H1 (cell line): ENCODE data around the gene MEIS3. TPM values are rescaled to one million over a fixed set of nuclear protein-coding genes. Genes with fewer than 3 reads are reported as not detected.

Source experiments
- CTCF ChIA-PET: fragments of 300-600 bp; sonication (Branson Sonifier 250); formaldehyde crosslinking; loops from one replicate; lab custom pipeline; 2021; ENCODE audit not compliant: partially characterized antibody; lab: Charles Lee
- POLR2A ChIA-PET: fragments of 300-600 bp; sonication (Branson Sonifier 250); formaldehyde crosslinking; loops from one replicate; lab custom pipeline; 2021; ENCODE audit warnings: inconsistent platforms; ENCODE audit not compliant: partially characterized antibody; lab: Charles Lee
- DNase-seq, 2 experiments: peaks; one replicate each; pipeline versions ENCODE4 v3.0.0 to v3.0.0-alpha.2; 2010 to 2022; ENCODE audit warnings: low spot score in 2 of 2, low read depth in 1 of 2, mixed read lengths in 1 of 2
- FAIRE-seq: peaks from 2 replicates; lab custom pipeline; 2011; peaks lifted over from hg19 to GRCh38; lab: Jason Lieb, UNC
- H2AFZ ChIP-seq: 2 replicates; pipeline ENCODE4 v1.8.1; 2012; ENCODE audit warnings: low read length, inconsistent platforms
- H2AK5ac ChIP-seq: 2 replicates; pipeline ENCODE4 v1.6.1; 2013; ENCODE audit warnings: low read depth, low read length
- H2BK120ac ChIP-seq: replicated peaks from 2 replicates; pipeline ENCODE3; 2013; ENCODE audit warnings: low read depth, low read length, inconsistent platforms
- H2BK12ac ChIP-seq: 2 replicates; pipeline ENCODE4 v1.6.1; 2013; ENCODE audit warnings: low read depth, low read length
- H2BK15ac ChIP-seq: 2 replicates; pipeline ENCODE4 v1.6.1; 2013; ENCODE audit warnings: low read length
- H2BK20ac ChIP-seq: 2 replicates; pipeline ENCODE4 v1.6.1; 2013; ENCODE audit warnings: low read length
- H2BK5ac ChIP-seq: 2 replicates; pipeline ENCODE4 v1.6.1; 2013; ENCODE audit warnings: low read depth, low read length
- H3K14ac ChIP-seq: 2 replicates; pipeline ENCODE4 v1.6.1; 2013; ENCODE audit warnings: inconsistent platforms; ENCODE audit not compliant: insufficient read length
- H3K18ac ChIP-seq: 2 replicates; pipeline ENCODE4 v1.6.1; 2013; ENCODE audit warnings: low read length; ENCODE audit errors: extremely low read depth
- H3K23ac ChIP-seq: 2 replicates; pipeline ENCODE4 v1.6.1; 2013; ENCODE audit warnings: inconsistent platforms; ENCODE audit not compliant: insufficient read length
- H3K23me2 ChIP-seq: 2 replicates; pipeline ENCODE4 v1.6.1; 2013; ENCODE audit warnings: low read depth, low read length
- H3K27ac ChIP-seq: 2 replicates; pipeline ENCODE4 v1.6.1; 2011; ENCODE audit warnings: low read depth, low read length, inconsistent platforms
- H3K27me3 ChIP-seq, 4 experiments: replicated peaks in 1 of 4; 1 replicate in 1 of 4; 2 replicates in 3 of 4; pipeline versions ENCODE4 v1.6.1 to v1.8.1; 2011 to 2013; ENCODE audit warnings: low read length in 3 of 4, mild to moderate bottlenecking in 3 of 4, inconsistent platforms in 2 of 4, mixed read lengths in 2 of 4, moderate library complexity in 1 of 4; ENCODE audit not compliant: control insufficient read depth in 3 of 4, insufficient read depth in 3 of 4; ENCODE audit errors: extremely low read depth in 1 of 4
- H3K36me3 ChIP-seq, 4 experiments: 2 replicates each; pipeline versions ENCODE4 v1.6.1 to v1.8.1; 2011 to 2013; ENCODE audit warnings: mild to moderate bottlenecking in 4 of 4, low read length in 3 of 4, moderate library complexity in 2 of 4, control low read depth in 1 of 4, inconsistent platforms in 1 of 4; ENCODE audit not compliant: insufficient read depth in 4 of 4, control insufficient read depth in 2 of 4
- H3K4ac ChIP-seq: replicated peaks from 2 replicates; pipeline ENCODE3; 2013; ENCODE audit warnings: low read length, low read depth, mixed read lengths, inconsistent platforms; ENCODE audit not compliant: insufficient read length
- H3K4me1 ChIP-seq, 4 experiments: replicated peaks in 1 of 4; 1 replicate in 1 of 4; 2 replicates in 3 of 4; pipeline versions ENCODE4 v1.6.1 to v1.8.1; 2011 to 2013; ENCODE audit warnings: low read length in 3 of 4, inconsistent platforms in 2 of 4, mixed read lengths in 1 of 4; ENCODE audit not compliant: insufficient read depth in 4 of 4, control insufficient read depth in 3 of 4
- H3K4me2 ChIP-seq, 2 experiments: 2 replicates each; pipeline versions ENCODE4 v1.6.1 to v1.8.1; 2011 to 2013; ENCODE audit warnings: low read depth in 2 of 2, low read length in 2 of 2, control low read depth in 1 of 2, inconsistent platforms in 1 of 2, mild to moderate bottlenecking in 1 of 2; ENCODE audit not compliant: insufficient read depth in 1 of 2
- H3K4me3 ChIP-seq, 4 experiments: fragments of 200-600, 300-600 bp in 1 of 4; sonication (generic), shearing (Covaris generic), sonication (Bioruptor Twin) in 1 of 4; 2 replicates each; pipeline versions ENCODE4 v1.5.1 to v1.8.1; 2011 to 2016; ENCODE audit warnings: low read length in 4 of 4, low read depth in 3 of 4, control low read depth in 2 of 4, inconsistent platforms in 2 of 4, mild to moderate bottlenecking in 2 of 4, mixed read lengths in 1 of 4, moderate library complexity in 1 of 4; ENCODE audit not compliant: insufficient read depth in 2 of 4; ENCODE audit errors: extremely low read depth in 1 of 4
- H3K56ac ChIP-seq: replicated peaks from 2 replicates; pipeline ENCODE3; 2013; ENCODE audit warnings: low read depth, mild to moderate bottlenecking, mixed read lengths, low read length, inconsistent platforms; ENCODE audit not compliant: insufficient read length
- H3K79me1 ChIP-seq: 2 replicates; pipeline ENCODE4 v1.6.1; 2013; ENCODE audit warnings: low read depth, low read length, control low read depth
- H3K79me2 ChIP-seq, 2 experiments: 2 replicates each; pipeline versions ENCODE4 v1.6.1 to v1.8.1; 2012 to 2013; ENCODE audit warnings: low read length in 2 of 2, mild to moderate bottlenecking in 2 of 2, inconsistent platforms in 1 of 2; ENCODE audit not compliant: insufficient read depth in 2 of 2, control insufficient read depth in 1 of 2
- H3K9ac ChIP-seq, 4 experiments: replicated peaks in 1 of 4; 1 replicate in 1 of 4; 2 replicates in 3 of 4; pipeline versions ENCODE4 v1.6.1 to v1.8.1; 2011 to 2013; ENCODE audit warnings: low read depth in 3 of 4, low read length in 3 of 4, control low read depth in 2 of 4, mild to moderate bottlenecking in 2 of 4, moderate library complexity in 2 of 4, inconsistent platforms in 1 of 4; ENCODE audit errors: extremely low read depth in 1 of 4
- H3K9me3 ChIP-seq, 2 experiments: 2 replicates each; pipeline versions ENCODE4 v1.6.1 to v1.8.1; 2012 to 2013; ENCODE audit warnings: mild to moderate bottlenecking in 2 of 2, moderate library complexity in 2 of 2, control low read depth in 1 of 2, inconsistent platforms in 1 of 2, low read depth in 1 of 2, low read length in 1 of 2, mixed read lengths in 1 of 2; ENCODE audit not compliant: insufficient read depth in 2 of 2
- H4K20me1 ChIP-seq, 2 experiments: replicated peaks in 1 of 2; 2 replicates each; pipeline versions ENCODE3 to v1.8.1; 2011 to 2013; ENCODE audit warnings: inconsistent platforms in 2 of 2, low read length in 2 of 2, mild to moderate bottlenecking in 1 of 2; ENCODE audit not compliant: insufficient read depth in 2 of 2, control insufficient read depth in 1 of 2
- H4K5ac ChIP-seq: 2 replicates; pipeline ENCODE4 v1.6.1; 2013; ENCODE audit warnings: low read length, low read depth, mixed read lengths, inconsistent platforms; ENCODE audit not compliant: insufficient read length
- H4K8ac ChIP-seq: 2 replicates; pipeline ENCODE4 v1.8.0; 2013; ENCODE audit warnings: mild to moderate bottlenecking, moderate library complexity, low read length, inconsistent platforms; ENCODE audit not compliant: insufficient read depth; ENCODE audit errors: extremely low read depth
- H4K91ac ChIP-seq: replicated peaks from 2 replicates; pipeline ENCODE3; 2013; ENCODE audit warnings: low read length, mixed read lengths, inconsistent platforms; ENCODE audit not compliant: insufficient read length
- CREB1 ChIP-seq: IDR thresholded peaks from 2 replicates; pipeline ENCODE4 v1.6.1; 2012; ENCODE audit warnings: inconsistent platforms
- EGR1 ChIP-seq: IDR thresholded peaks from 2 replicates; pipeline ENCODE4 v1.6.1; 2011; ENCODE audit warnings: low read depth, low read length, borderline replicate concordance
- KDM5A ChIP-seq: fragments of 200-600 bp; IDR thresholded peaks from 2 replicates; pipeline ENCODE4 v1.7.1; 2012; ENCODE audit warnings: mild to moderate bottlenecking, low read length, inconsistent platforms, mixed read lengths
- SP1 ChIP-seq: IDR thresholded peaks from 2 replicates; pipeline ENCODE4 v1.6.1; 2011; ENCODE audit warnings: low read depth, low read length
- TAF7 ChIP-seq: optimal IDR thresholded peaks from 2 replicates; pipeline ENCODE3; 2011; ENCODE audit warnings: low read depth, mild to moderate bottlenecking, inconsistent platforms, low read length, moderate library complexity, borderline replicate concordance
- TEAD4 ChIP-seq: IDR thresholded peaks from 2 replicates; pipeline ENCODE4 v1.6.1; 2012; ENCODE audit warnings: low read depth, low read length, inconsistent platforms, mixed read lengths
- USF2 ChIP-seq: IDR thresholded peaks from 2 replicates; pipeline ENCODE4 v1.6.1; 2011; ENCODE audit warnings: low read length, improper control_type of control experiment
- WGBS, 2 experiments: shearing (Covaris generic) in 1 of 2; methylation state at CpG; one replicate each; pipeline versions ENCODE4 v1.1.6 to v1.1.7; 2013 to 2015; ENCODE audit warnings: low lambda C conversion rate in 2 of 2, mixed read lengths in 2 of 2, inconsistent platforms in 1 of 2, low coverage in 1 of 2, missing lambda C conversion rate in 1 of 2; ENCODE audit not compliant: insufficient replicate concordance in 2 of 2, insufficient coverage in 1 of 2, insufficient read length in 1 of 2; ENCODE audit errors: extremely low coverage in 1 of 2, missing lambda C conversion rate in 1 of 2; 5-methylcytosine and 5-hydroxymethylcytosine counted together
- polyA plus RNA-seq, 7 experiments: library from polyadenylated mRNA; depleted of rRNA in 3 of 7; stranded (reverse) in 5 of 7; unstranded in 2 of 7; fragments of >200 nt in 5 of 7; fragments of 200-250 nt in 2 of 7; gene quantifications; 1 replicate in 5 of 7; 2 replicates in 1 of 7; 4 replicates in 1 of 7; pipeline versions ENCODE4 v1.2.1 to v1.2.3, GENCODE V29; 2011 to 2013; ENCODE audit warnings: missing spikeins in 2 of 7, mixed read lengths in 2 of 7
- total RNA-seq: library from RNA; stranded (reverse); fragmentation: NEBNext Ultra II Directional; extraction: Animal tissue kit (Norgen Biotek cat#: 25700); gene quantifications from 2 replicates; pipeline ENCODE4 v1.2.1, GENCODE V29; 2021

The MEIS3 gene
- total and polyA plus RNA-seq, 2 of the 8 experiments (the other 6 are each of a cell fraction or from before 2014, with no cell fraction given), result 24.5 to 28.2 TPM

GRCh38 chr19:47458672-47459071, 39.3 kb upstream of the MEIS3 start:
- POLR2A ChIA-PET, result interaction anchor here (2.2 kb wide), 1 partner anchor 11 kb away, joined by 9 read pairs; no protein-coding TSS in a partner anchor
- no peak overlapping the region for H3K14ac ChIP-seq
- H3K18ac ChIP-seq, result no peak overlapping the region
- TF ChIP-seq KDM5A (no peak), USF2 (no peak), EGR1 (no peak), SP1 (no peak), TAF7 (no peak), CREB1 (no peak), TEAD4 (no peak)
- peak overlapping the region; percentile 39; the same call in 1 of the 2 replicates for H2AK5ac ChIP-seq
- H2BK20ac ChIP-seq, result no peak overlapping the region
- no peak for DNase-seq
- no peak overlapping the region for H4K91ac ChIP-seq
- H3K4me1 ChIP-seq, result peaks cover 0 to 4% (median 0%) of the 10 kb centered on the region in 4 experiments; a peak in 2 of 7 replicates
- no peak overlapping the region for H4K8ac ChIP-seq
- no peaks in the 10 kb centered on the region for H3K79me2 ChIP-seq
- no peak overlapping the region for H4K5ac ChIP-seq
- H4K20me1 ChIP-seq, result peaks cover 2 to 6% of the 10 kb centered on the region in 2 experiments
- no peak overlapping the region; a peak in 1 of 4 replicates for H3K4me2 ChIP-seq
- peaks cover 0 to 17% (median 5%) of the 10 kb centered on the region in 4 experiments; a peak in 4 of 7 replicates for H3K27me3 ChIP-seq
- no peaks in the 10 kb centered on the region; a peak in 1 of 4 replicates for H3K9me3 ChIP-seq
- no peak overlapping the region for H3K23ac ChIP-seq
- H3K9ac ChIP-seq, result no peak overlapping the region
- no peak for FAIRE-seq
- H3K56ac ChIP-seq, result no peak overlapping the region
- peaks cover 2% of the 10 kb centered on the region; the same call in 1 of the 2 replicates for H3K23me2 ChIP-seq
- H2BK12ac ChIP-seq, result no peak overlapping the region
- H2AFZ ChIP-seq, result no peak overlapping the region
- CTCF ChIA-PET, result no interaction called here
- H2BK15ac ChIP-seq, result no peak overlapping the region
- no peak overlapping the region for H2BK5ac ChIP-seq
- H3K27ac ChIP-seq, result no peak overlapping the region
- H2BK120ac ChIP-seq, result no peak overlapping the region
- H3K4me3 ChIP-seq, result no peak overlapping the region
- WGBS, 2 experiments, result 78% methylated on average over 5 of the region's 5 CpGs; no CpG with 5 or more reads in 1 of the 2 experiments
- H3K79me1 ChIP-seq, result no peaks in the 10 kb centered on the region
- no peak overlapping the region for H3K4ac ChIP-seq
- peaks cover 0 to 6% (median 0%) of the 10 kb centered on the region in 4 experiments; a peak in 2 of 8 replicates for H3K36me3 ChIP-seq
